ENCODE measurements around the gene CDX1. TPM values are rescaled to one million over a fixed set of nuclear protein-coding genes. Genes with fewer than 3 reads are reported as not detected.

Gene CDX1
- total and polyA plus RNA-seq, 2 donors, result 0.21 TPM; not detected in 1

DNA sequence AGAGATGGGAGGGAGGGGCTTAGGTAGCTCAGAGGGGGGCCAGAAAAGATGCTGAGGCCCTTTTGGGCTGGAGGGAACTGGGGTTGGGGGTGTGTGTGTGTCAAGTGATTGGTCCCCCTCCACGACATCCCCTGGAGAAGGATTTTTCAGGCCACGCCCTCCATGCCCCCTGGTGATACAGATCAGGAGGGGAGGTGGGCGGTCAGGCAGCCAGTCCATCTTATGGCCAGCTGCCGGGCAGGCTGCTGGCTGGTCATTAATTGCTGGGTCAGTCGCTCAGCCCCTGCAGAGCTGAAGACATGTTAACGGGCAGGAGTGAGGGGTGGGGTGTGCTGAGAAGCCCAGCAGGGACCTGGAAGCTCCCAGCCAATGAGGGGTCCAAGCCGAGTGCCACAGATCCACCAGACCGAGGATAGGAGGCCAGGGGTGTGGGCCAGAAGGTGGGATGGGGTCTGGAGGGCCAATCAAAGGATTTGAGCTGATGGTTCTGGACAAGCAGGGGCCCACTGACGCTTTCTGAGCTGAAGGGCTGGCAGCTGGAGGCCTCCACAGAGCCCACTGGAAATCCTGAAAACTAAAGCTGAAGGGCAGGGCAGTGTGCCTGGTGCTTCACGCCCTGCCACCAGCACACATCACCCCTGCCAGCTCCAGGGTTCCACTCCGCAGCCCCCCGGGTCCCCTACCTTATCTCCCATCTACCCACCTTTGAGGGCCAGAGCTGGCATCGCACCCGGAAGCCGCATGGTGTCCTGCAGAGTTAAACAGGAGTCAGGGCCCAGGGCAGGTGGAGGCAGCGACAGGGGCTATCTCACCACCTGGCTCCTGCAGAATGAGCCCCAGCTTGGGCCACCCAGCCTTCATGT lies 30.0 kb upstream of the CDX1 start:
- WGBS, result 85% methylated on average over 16 of the region's 16 CpGs

DNA sequence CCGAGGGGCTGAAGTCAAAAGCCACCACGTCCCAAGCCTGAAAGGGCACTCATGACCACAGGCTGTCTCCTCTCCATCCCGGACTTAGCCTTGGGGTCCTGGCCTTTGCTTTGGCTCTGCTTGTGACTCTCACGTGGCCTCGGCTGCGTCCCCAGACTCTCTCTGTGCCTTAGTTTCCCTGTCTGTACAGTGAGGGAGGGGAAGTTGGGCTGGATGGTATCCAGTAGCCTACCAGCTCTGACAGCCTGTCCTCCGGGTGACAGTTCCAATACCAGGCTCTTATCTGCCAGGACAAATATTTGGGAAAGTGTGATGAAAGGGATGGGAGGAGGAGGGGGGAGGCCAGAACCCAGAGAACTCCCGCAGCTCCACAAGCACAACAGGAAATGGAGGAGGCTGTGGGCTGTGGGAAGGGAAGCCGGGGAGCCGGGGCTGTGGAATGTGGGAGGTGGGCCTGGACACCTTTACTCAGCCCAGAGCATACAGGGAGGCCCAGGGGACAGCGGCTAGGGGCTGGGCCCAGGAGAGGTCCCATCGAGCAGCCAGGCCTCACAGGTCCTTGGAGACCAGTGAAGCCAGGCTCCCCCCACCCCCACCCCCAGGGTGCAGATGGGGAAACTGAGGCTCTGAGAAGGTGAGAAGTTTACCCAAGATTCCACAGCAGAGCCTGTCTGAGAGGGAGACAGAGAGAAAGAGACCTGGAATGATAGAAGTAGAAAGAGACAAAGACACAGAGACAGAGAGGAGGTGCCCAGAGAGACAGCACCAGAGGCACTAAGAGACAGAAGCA lies 29.2 kb upstream of the CDX1 start:
- Histone ChIP-seq H3K36me3 (ENCODE audit: insufficient read depth) (no peaks in the 10 kb centered on the region), H3K27ac (ENCODE audit: low read depth) (no peak overlapping the region), H3K4me3 (ENCODE audit: low read depth, low read length) (no peak overlapping the region), H3K4me1 (ENCODE audit: insufficient read depth) (no peaks in the 10 kb centered on the region)
- DNase-seq (ENCODE audit: extremely low spot score), result no peak
- WGBS, result 58% methylated on average over 12 of the region's 12 CpGs

More for the DNA sequence above, 30.0 kb upstream of the CDX1 start:
- H3K4me1 ChIP-seq (ENCODE audit: insufficient read depth), result no peaks in the 10 kb centered on the region
- no peak overlapping the region for H3K27ac ChIP-seq (ENCODE audit: low read depth)
- no peak for DNase-seq (ENCODE audit: extremely low spot score)
- H3K4me3 ChIP-seq (ENCODE audit: low read depth, low read length), result no peak overlapping the region
- H3K36me3 ChIP-seq (ENCODE audit: insufficient read depth), result no peaks in the 10 kb centered on the region

DNA sequence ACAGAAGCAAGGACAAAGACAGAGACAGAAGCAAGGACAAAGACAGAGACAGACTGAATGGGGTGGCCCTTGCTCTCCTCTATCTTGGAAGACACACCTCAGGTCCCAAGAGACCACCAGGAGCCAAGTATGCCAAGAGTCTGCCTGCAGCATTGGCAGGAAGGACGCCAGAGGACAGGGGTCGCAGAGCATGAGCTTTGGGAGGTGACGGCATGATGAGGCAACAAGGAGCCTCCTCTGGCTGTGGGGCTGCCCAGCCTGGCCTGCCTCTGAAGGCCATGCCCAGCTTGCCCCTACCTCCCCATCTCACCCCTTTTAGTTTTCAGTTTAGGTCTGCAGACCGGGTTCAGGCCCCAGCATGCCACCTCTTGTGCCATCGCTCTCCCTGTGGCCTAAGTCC lies 28.6 kb upstream of the CDX1 start:
- H3K4me1 ChIP-seq (ENCODE audit: insufficient read depth), result no peaks in the 10 kb centered on the region
- DNase-seq (ENCODE audit: extremely low spot score), result no peak
- WGBS, result 62% methylated on average over 5 of the region's 5 CpGs
- H3K4me3 ChIP-seq (ENCODE audit: low read depth, low read length), result no peak overlapping the region
- H3K27ac ChIP-seq (ENCODE audit: low read depth), result peak overlapping the region; percentile 50
- no peaks in the 10 kb centered on the region for H3K36me3 ChIP-seq (ENCODE audit: insufficient read depth)

DNA sequence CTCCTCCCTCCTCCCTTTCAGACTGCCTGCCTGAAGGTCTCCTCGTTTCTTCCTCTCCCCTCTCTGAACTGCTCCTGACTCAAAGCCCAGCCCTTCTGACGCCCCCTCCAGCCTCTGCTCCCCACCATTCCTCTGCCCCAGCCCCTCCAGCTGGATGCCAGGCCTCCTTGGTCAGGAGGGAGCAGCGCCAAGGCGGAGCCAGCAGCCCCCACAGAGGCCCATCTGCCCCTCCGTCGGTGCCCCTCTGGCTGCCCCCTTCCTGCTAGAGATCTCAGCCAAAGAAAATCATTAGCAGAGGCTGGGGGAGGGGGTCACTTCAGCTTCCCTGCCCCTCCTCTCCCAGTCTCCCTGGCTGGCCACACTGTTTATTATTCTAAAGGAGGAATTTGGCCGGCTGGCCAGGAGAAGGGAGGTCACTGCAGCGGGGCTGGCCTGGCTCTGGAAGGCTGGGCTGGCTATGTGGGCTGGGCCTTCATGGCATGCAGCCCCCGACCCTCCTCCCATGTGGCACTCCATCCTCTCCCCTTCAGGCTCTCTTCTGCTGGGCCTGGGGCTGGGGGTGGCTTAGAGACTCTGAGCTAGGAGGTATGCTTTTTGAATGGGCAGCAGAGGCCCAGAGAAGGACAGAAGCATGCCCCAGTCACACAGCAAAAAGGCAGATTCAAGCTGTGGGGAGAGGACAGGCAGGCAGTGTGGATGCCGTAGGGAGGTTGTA lies 27.9 kb upstream of the CDX1 start:
- peak overlapping the region; percentile 50 for H3K27ac ChIP-seq (ENCODE audit: low read depth)
- H3K4me3 ChIP-seq (ENCODE audit: low read depth, low read length), result no peak overlapping the region
- 16% methylated on average over 10 of the region's 10 CpGs for WGBS
- H3K4me1 ChIP-seq (ENCODE audit: insufficient read depth), result no peaks in the 10 kb centered on the region
- no peaks in the 10 kb centered on the region for H3K36me3 ChIP-seq (ENCODE audit: insufficient read depth)
- DNase-seq (ENCODE audit: extremely low spot score), result no peak

DNA sequence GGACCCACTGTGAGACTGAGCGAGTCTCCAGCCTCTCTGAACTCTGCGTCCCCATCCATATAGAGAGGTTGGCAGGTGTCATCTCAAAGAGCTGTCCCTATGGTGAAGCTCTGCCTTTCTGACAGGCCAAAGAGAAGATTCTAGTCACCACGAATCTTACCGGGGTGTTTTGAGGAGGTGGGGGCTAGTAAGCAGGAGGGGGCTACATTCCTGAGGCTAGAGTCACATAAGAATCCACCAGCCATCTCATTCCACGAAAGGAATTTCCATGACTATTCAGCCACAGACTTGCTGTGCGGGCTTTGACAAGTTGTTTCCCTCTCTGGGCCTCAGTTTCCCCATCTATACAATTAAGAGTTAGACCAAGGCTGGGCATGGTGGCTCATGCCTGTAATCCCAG lies 27.2 kb upstream of the CDX1 start:
- no peaks in the 10 kb centered on the region for H3K36me3 ChIP-seq (ENCODE audit: insufficient read depth)
- H3K4me3 ChIP-seq (ENCODE audit: low read depth, low read length), result no peak overlapping the region
- DNase-seq (ENCODE audit: extremely low spot score), result no peak
- H3K27ac ChIP-seq (ENCODE audit: low read depth), result no peak overlapping the region
- 50% methylated on average over 6 of the region's 6 CpGs for WGBS
- no peaks in the 10 kb centered on the region for H3K4me1 ChIP-seq (ENCODE audit: insufficient read depth)

DNA sequence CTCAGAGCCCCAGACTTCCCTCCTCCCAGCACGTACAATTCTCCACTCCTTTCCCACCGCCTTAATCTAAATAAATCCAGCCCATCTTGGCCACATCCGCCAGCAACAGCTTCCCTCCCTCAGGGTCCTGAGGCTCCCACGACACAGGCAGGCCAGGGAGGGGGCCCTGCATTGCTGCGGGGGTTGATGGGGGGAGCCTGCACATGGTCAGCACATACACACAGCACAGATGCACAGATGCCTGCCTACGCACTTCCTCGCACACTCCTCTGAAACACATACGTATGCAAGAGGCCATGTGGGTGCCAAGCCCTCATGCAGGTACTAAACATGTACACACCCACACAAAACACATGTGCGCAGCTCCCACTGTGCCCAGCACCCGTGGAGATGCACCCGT lies 25.7 kb upstream of the CDX1 start:
- DNase-seq (ENCODE audit: extremely low spot score), result no peak
- Histone ChIP-seq H3K4me3 (ENCODE audit: low read depth, low read length) (no peak overlapping the region), H3K27ac (ENCODE audit: low read depth) (peak overlapping the region; percentile 23), H3K4me1 (ENCODE audit: insufficient read depth) (no peaks in the 10 kb centered on the region), H3K36me3 (ENCODE audit: insufficient read depth) (no peaks in the 10 kb centered on the region)
- 36% methylated on average over 11 of the region's 11 CpGs for WGBS

DNA sequence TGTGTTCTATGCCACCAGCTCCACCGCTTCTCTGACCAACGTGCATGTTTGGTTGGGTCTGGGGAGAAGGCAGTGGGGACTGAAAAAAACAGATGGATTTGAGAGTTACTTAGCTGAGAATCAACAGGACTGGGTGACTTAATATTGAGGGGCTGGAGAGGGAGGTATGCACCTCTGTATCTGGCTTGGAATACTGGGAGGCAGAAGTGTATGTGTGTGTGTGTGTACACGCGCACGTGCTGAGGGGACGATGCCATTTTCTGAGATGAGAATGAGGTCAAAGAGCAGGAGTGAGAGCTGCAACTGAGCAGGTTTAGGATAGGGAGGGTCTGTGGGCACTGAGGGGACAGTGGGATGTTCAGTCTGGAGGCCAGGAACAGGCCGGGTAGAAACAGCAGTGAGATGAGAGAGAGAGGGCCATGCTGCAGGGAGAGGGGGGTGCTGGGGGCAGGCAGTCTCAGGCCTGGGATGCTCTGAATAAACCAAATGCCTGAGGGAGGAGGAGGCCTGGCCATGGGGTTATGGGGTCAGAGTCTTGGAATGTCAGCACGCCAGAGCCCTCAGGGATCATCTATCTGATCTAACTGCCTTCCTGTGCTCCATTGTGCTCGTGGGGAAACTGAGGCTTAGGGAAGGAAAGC lies 24.9 kb upstream of the CDX1 start:
- DNase-seq (ENCODE audit: extremely low spot score), result no peak
- H3K36me3 ChIP-seq (ENCODE audit: insufficient read depth), result no peaks in the 10 kb centered on the region
- H3K4me3 ChIP-seq (ENCODE audit: low read depth, low read length), result no peak overlapping the region
- 48% methylated on average over 9 of the region's 9 CpGs for WGBS
- no peak overlapping the region for H3K27ac ChIP-seq (ENCODE audit: low read depth)
- H3K4me1 ChIP-seq (ENCODE audit: insufficient read depth), result no peaks in the 10 kb centered on the region

DNA sequence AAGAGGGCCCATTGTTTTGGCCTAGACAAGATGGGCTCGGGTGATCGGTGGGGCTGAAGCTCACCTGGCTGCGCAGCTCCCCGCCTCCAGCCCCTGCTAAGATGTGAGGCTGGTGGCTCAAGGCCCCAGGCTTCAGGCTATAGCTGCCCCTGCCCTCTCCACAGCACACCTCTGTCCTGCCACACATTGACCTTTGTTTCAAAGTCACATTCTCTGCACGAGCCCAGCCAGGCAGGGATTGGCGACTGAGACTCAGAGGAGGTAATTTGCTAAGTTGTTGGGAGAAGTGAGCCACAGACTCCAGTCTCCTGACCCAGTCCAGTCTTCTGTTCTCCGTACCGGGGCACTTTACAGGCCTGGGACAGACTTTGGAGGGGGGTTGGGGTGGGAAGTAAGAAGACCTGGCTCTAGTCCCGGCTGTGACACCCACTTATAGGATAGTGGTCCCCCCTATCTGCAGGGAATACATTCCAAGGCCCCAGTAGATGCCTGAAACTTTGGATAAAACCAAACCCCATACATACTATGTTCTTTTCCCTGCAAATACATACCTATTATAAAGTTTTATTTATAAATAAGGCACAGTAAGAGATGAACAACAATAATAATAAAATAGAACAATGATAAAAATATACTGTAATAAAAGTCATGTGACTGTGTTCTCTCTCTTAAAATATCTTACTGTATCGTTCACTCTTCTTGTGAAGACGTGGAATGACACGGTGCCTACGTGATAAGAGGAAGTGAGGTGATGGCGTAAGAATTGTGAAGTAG lies 24.2 kb upstream of the CDX1 start:
- H3K36me3 ChIP-seq (ENCODE audit: insufficient read depth), result no peaks in the 10 kb centered on the region
- no peak for DNase-seq (ENCODE audit: extremely low spot score)
- peak overlapping the region; percentile 38 for H3K27ac ChIP-seq (ENCODE audit: low read depth)
- 63% methylated on average over 14 of the region's 14 CpGs for WGBS
- no peak overlapping the region for H3K4me3 ChIP-seq (ENCODE audit: low read depth, low read length)
- H3K4me1 ChIP-seq (ENCODE audit: insufficient read depth), result no peaks in the 10 kb centered on the region

DNA sequence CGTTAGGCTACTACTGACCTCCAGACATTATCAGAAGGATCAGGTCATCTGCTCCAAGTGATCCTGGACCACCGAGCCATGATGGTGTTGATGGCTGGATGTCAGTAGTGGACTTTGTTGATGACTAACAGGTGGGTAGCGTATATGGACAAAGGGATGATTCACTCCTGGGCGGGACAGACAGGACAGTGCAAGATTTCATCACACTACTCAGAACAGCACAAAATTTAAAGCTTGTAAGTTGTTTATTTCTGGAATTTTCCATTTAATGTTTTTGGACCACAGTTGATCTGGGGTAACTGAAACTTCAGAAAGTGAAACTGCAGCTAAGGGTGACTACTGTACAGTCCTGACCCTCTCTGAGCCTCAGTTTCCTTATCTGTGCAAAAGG lies 23.6 kb upstream of the CDX1 start:
- H3K4me1 ChIP-seq (ENCODE audit: insufficient read depth), result no peaks in the 10 kb centered on the region
- H3K27ac ChIP-seq (ENCODE audit: low read depth), result no peak overlapping the region
- WGBS, result 27% methylated on average over 4 of the region's 4 CpGs
- no peaks in the 10 kb centered on the region for H3K36me3 ChIP-seq (ENCODE audit: insufficient read depth)
- no peak for DNase-seq (ENCODE audit: extremely low spot score)
- no peak overlapping the region for H3K4me3 ChIP-seq (ENCODE audit: low read depth, low read length)

DNA sequence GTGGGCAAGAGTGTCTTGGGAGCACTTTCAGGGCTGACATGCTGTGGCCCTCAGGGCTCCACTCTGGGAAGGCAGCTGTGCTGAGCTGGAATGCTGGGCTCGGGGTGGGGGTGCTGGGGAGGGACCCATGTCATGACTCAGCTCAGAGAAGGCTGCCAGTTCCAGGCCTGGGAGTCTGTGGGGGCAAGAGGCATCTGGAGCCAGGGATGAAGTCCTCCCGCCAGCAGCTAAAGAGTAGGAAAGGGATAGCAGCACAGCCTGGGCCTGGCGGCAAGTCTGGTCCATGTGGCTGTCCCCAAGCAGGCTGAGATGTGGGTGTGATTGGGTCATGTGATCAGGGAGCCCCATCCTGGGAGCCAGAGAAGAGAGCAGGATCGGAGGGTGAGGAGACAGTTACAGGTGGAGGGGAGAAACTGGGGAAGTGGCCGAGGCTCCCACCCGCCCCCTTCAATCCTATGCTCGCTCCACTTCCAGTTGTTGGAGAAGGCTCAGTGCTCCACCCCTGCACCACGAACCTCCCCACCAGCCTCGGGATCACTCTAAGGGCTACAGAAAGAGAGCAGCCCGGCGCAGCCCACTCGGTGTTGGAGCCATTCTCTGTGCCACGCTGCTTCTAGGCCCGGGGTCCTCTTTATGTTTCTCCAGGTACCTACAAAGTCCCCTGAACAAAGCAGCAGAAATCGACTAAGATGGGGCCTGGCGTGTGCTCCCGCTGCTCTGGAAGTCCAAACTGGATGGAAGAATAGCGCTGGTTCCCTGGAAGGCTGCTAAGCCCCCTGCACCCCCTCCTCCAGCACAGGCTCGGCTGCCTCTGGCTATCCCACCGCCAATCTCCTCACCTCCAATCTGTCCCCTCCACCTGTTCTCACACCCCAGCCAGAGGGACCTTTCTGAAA lies 23.0 kb upstream of the CDX1 start:
- no peak for DNase-seq (ENCODE audit: extremely low spot score)
- peak overlapping the region; percentile 84 for H3K27ac ChIP-seq (ENCODE audit: low read depth)
- H3K4me1 ChIP-seq (ENCODE audit: insufficient read depth), result no peaks in the 10 kb centered on the region
- no peaks in the 10 kb centered on the region for H3K36me3 ChIP-seq (ENCODE audit: insufficient read depth)
- H3K4me3 ChIP-seq (ENCODE audit: low read depth, low read length), result no peak overlapping the region
- WGBS, result 38% methylated on average over 20 of the region's 20 CpGs

DNA sequence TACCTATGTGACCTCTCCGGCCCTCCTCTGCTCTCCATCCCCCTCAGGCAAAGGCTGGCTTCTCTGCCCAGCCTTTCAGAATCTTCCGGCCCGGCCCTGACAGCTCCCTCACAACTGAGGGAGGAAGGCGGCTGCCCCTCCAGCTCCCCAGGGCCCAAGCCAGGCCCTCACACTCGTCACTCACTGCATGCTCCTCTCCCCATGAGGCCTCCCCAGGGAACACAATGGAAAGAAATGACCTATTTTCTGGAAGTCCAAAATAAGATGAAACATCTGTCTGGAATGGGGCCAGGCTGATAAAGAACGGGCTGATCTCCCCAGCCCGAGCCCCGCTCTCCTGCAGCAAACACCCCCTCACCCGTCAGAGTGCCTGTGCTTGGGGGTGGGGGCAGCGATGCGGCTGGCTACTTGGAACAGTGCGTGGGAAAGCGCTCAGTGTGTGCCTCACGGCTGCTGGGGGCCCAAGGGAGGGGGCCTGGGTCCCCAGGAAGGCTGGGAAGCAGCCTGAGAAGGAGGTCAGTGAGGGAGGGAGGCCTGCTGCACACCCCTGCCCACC lies 22.3 kb upstream of the CDX1 start:
- Histone ChIP-seq H3K36me3 (ENCODE audit: insufficient read depth) (no peaks in the 10 kb centered on the region), H3K4me1 (ENCODE audit: insufficient read depth) (no peaks in the 10 kb centered on the region), H3K27ac (ENCODE audit: low read depth) (peak overlapping the region; percentile 84), H3K4me3 (ENCODE audit: low read depth, low read length) (no peak overlapping the region)
- 31% methylated on average over 14 of the region's 14 CpGs for WGBS
- peak; percentile 76 for DNase-seq (ENCODE audit: extremely low spot score)

DNA sequence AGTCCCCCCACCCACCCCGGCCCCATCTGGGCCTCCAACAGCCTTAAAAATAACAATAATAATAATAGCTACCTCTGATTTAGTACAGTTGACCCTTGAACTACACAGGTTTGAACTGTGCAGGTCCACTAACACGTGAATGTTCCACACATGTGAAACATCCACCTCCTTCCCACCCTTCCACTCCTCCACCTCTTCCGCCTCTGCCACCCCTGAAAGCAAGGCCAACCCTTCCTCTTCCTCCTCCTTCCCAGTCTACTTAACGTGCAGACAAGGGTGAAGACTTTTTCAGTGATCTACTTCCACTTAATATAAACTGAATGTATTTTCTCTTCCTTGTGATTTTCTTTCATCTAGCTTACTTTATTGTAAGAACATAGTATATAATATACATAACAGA lies 21.7 kb upstream of the CDX1 start:
- DNase-seq (ENCODE audit: extremely low spot score), result no peak
- peak overlapping the region; percentile 30 for H3K27ac ChIP-seq (ENCODE audit: low read depth)
- H3K4me1 ChIP-seq (ENCODE audit: insufficient read depth), result no peaks in the 10 kb centered on the region
- H3K4me3 ChIP-seq (ENCODE audit: low read depth, low read length), result no peak overlapping the region
- 46% methylated on average over 4 of the region's 4 CpGs for WGBS
- H3K36me3 ChIP-seq (ENCODE audit: insufficient read depth), result no peaks in the 10 kb centered on the region

Data from urinary bladder (tissue), 4 donors.